Measurements from ENCODE around the gene PTPN14.

DNA sequence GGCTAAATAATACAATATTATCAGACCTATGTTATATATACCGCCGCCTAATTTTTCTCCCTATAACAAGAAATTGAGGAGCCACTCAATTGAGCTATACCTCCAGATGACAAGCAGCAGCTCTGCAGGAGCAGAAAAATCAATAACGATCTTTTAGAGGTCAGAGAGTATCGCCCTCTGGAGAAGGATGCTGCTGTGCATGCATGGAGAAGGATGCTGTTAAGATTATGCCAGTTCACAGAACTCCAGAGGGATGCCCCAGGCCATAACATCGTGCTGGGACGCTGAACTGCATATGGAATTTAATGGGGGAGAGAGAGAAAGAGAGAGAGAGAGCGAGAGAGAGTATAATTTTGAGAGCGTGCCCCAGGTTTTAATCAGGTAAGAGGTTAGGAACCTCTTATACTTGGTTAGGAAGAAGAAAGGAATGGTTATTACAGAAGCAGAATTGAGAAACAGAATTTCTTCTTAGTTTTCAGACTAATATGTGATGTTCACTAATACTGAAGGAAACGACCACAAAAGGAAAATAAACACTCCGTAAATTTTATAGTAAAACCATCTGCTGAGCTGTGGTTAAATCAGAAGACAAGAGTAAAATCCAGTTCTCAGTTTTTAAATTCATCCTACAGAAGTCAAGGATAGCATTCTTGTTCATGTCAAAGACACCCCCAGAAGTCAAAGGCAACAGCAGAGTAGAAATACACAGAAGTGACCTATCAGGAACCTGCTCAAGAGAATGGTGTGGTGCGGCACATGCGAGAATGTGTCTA lies 159.3 kb downstream of the PTPN14 start:
- TF ChIP-seq, protein P1, sequence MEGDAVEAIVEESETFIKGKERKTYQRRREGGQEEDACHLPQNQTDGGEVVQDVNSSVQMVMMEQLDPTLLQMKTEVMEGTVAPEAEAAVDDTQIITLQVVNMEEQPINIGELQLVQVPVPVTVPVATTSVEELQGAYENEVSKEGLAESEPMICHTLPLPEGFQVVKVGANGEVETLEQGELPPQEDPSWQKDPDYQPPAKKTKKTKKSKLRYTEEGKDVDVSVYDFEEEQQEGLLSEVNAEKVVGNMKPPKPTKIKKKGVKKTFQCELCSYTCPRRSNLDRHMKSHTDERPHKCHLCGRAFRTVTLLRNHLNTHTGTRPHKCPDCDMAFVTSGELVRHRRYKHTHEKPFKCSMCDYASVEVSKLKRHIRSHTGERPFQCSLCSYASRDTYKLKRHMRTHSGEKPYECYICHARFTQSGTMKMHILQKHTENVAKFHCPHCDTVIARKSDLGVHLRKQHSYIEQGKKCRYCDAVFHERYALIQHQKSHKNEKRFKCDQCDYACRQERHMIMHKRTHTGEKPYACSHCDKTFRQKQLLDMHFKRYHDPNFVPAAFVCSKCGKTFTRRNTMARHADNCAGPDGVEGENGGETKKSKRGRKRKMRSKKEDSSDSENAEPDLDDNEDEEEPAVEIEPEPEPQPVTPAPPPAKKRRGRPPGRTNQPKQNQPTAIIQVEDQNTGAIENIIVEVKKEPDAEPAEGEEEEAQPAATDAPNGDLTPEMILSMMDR (IDR thresholded peaks at IDR 0.05; ENCODE audit: low read length) = no peak
- TF ChIP-seq EZH2 (optimal IDR thresholded peaks at IDR 0.05; ENCODE audit: low read depth, low read length) (no peak), EZH2phosphoT487 (IDR thresholded peaks at IDR 0.05; ENCODE audit: low read length) (no peak)
